ENCODE measurements around the gene PIGP.
"Not testable (repeated sequence)": the region's sequence is repeated elsewhere in the genome, so short reads cannot be mapped to it uniquely, and the experiment has no call there.

PIGP gene

GRCh38 chr21:37044643-37045042 is 28.2 kb downstream of the PIGP start:
- no peak for DNase-seq (ENCODE audit: low spot score)

GRCh38 chr21:37043818-37044217 is 29.1 kb downstream of the PIGP start:
- no peak for DNase-seq (ENCODE audit: low spot score)

GRCh38 chr21:37041706-37042271 is 31.1 kb downstream of the PIGP start:
- DNase-seq (ENCODE audit: low spot score): no peak

- no peak for DNase-seq (ENCODE audit: low spot score)
These were observed 32.7 kb downstream of the PIGP start for GRCh38 chr21:37040212-37040611.

- DNase-seq (ENCODE audit: low spot score): no peak
These were observed 33.3 kb downstream of the PIGP start for GRCh38 chr21:37039411-37040075.

- no peak for DNase-seq (ENCODE audit: low spot score)
These were observed 36.7 kb downstream of the PIGP start for GRCh38 chr21:37036177-37036576.

- DNase-seq (ENCODE audit: low spot score): not testable (repeated sequence)
These were observed 38.5 kb downstream of the PIGP start for GRCh38 chr21:37034394-37034793.

GRCh38 chr21:37032877-37033471 is 39.9 kb downstream of the PIGP start:
- no peak for DNase-seq (ENCODE audit: low spot score)

GRCh38 chr21:37032293-37032692 is 40.6 kb downstream of the PIGP start:
- no peak for DNase-seq (ENCODE audit: low spot score)

GRCh38 chr21:37030864-37031263 is 42.0 kb downstream of the PIGP start:
- no peak for DNase-seq (ENCODE audit: low spot score)

GRCh38 chr21:37028570-37028969 is 44.3 kb downstream of the PIGP start:
- DNase-seq (ENCODE audit: low spot score): no peak

- no peak for DNase-seq (ENCODE audit: low spot score)
These were observed 46.4 kb downstream of the PIGP start for GRCh38 chr21:37026499-37026898.

- no peak for DNase-seq (ENCODE audit: low spot score)
These were observed 54.8 kb downstream of the PIGP start for GRCh38 chr21:37017951-37018679.

Data from activated CD4-positive, alpha-beta T cell treated with anti-CD3 and anti-CD28 coated beads, Interleukin-2, Interleukin-4, amounts not matched to agents 100 ng/mL and 50 ng/mL, durations not matched to agents 16 hours and 8 hours (primary cell).